Prostate gland (tissue), 2 donors: ENCODE measurements around the gene NAV2. TPM values are rescaled to one million over a fixed set of nuclear protein-coding genes. Genes with fewer than 3 reads are reported as not detected.

Experiments
- DNase-seq: peaks from one replicate; pipeline ENCODE4 v3.0.0-alpha.2; 2019; ENCODE audit warnings: low spot score
- H3K27ac ChIP-seq, 2 donors: fragments of 200-600 bp; sonication (generic); 2 replicates each; pipeline ENCODE4 v1.5.1; 2017 to 2019
- H3K27me3 ChIP-seq: fragments of 200-600 bp; sonication (generic); replicated peaks from 2 replicates; pipeline ENCODE4 v1.5.1; 2019; ENCODE audit not compliant: insufficient read depth
- H3K36me3 ChIP-seq, 2 donors: fragments of 200-600 bp; sonication (generic); 1 replicate in 1 of 2; 2 replicates in 1 of 2; pipeline versions ENCODE4 v1.5.1 to v1.8.1; 2017 to 2019
- H3K4me1 ChIP-seq: fragments of 200-600 bp; sonication (generic); replicated peaks from 2 replicates; pipeline ENCODE4 v1.5.1; 2019
- H3K4me3 ChIP-seq, 2 donors: fragments of 200-600 bp; sonication (generic); 2 replicates each; pipeline ENCODE4 v1.5.1; 2017 to 2019
- H3K9me3 ChIP-seq: fragments of 200-600 bp; sonication (generic); 2 replicates; pipeline ENCODE4 v1.5.1; 2017
- POLR2A ChIP-seq: fragments of 450-650 bp; IDR thresholded peaks from one replicate; pipeline ENCODE4 v1.6.1; 2016; ENCODE audit warnings: antibody characterized with exemption, mild to moderate bottlenecking
- POLR2AphosphoS5 ChIP-seq: sonication (generic); formaldehyde crosslinking; IDR thresholded peaks from one replicate; pipeline ENCODE4 v1.6.1; 2017; ENCODE audit warnings: antibody characterized with exemption
- WGBS: methylation state at CpG from one replicate; pipeline ENCODE4 v1.1.5; 2018; 5-methylcytosine and 5-hydroxymethylcytosine counted together
- intact Hi-C: fragments of 100-400 bp; cut with DNase I; formaldehyde crosslinking; loops from one replicate; pipeline ENCODE4 v1.14.2; 2022
- total RNA-seq, 2 donors: library from RNA; depleted of rRNA; stranded (reverse); fragments of >200 nt; gene quantifications; one replicate each; pipeline ENCODE4 v1.1.0, GENCODE V29; 2016
- TF ChIP-seq, protein P1 (sequence below), 4 experiments: fragments of 200-600 bp in 2 of 4; fragments of 450-650 bp in 2 of 4; sonication (generic) in 2 of 4; IDR thresholded peaks; 1 replicate in 3 of 4; 2 replicates in 1 of 4; pipeline ENCODE4 v1.5.1; 2016 to 2019; ENCODE audit warnings: antibody characterized with exemption in 4 of 4, mild to moderate bottlenecking in 2 of 4, moderate library complexity in 2 of 4

The NAV2 gene
- total RNA-seq, 2 donors from 2014 or later: 17.1 to 26.6 TPM

DNA sequence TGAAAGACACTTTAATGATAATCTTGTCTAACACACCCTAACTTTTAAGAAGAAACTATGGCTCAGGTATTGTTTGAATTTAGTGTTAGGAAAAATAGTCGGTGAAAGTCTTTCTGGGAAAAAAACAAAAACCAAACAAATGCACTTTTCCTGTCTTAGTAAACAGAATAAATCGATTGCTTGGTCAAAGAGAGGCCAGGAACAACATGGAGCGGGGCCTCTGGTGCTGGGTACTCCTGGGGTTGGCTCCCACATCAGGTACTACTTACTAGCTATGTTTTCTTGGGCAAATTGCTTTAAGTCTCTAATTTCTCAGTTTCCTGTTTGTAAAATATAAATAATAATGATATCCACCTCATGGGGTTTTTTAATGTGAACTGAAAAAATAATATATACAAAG is 46.8 kb downstream of the NAV2 start:
- no peak overlapping the region for H3K27ac ChIP-seq
- no peaks in the 10 kb centered on the region for H3K4me1 ChIP-seq
- H3K27me3 ChIP-seq: no peaks in the 10 kb centered on the region
- no peak for TF ChIP-seq POLR2AphosphoS5
- TF ChIP-seq POLR2A: no peak
- TF ChIP-seq, protein P1, sequence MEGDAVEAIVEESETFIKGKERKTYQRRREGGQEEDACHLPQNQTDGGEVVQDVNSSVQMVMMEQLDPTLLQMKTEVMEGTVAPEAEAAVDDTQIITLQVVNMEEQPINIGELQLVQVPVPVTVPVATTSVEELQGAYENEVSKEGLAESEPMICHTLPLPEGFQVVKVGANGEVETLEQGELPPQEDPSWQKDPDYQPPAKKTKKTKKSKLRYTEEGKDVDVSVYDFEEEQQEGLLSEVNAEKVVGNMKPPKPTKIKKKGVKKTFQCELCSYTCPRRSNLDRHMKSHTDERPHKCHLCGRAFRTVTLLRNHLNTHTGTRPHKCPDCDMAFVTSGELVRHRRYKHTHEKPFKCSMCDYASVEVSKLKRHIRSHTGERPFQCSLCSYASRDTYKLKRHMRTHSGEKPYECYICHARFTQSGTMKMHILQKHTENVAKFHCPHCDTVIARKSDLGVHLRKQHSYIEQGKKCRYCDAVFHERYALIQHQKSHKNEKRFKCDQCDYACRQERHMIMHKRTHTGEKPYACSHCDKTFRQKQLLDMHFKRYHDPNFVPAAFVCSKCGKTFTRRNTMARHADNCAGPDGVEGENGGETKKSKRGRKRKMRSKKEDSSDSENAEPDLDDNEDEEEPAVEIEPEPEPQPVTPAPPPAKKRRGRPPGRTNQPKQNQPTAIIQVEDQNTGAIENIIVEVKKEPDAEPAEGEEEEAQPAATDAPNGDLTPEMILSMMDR (IDR thresholded peaks at IDR 0.05): no peak
- 87% methylated on average over 3 of the region's 3 CpGs for WGBS
- H3K36me3 ChIP-seq: no peaks in the 10 kb centered on the region
- intact Hi-C loops: no loop called here
- H3K9me3 ChIP-seq: no peaks in the 10 kb centered on the region
- no peak for DNase-seq
- no peak overlapping the region for H3K4me3 ChIP-seq

DNA sequence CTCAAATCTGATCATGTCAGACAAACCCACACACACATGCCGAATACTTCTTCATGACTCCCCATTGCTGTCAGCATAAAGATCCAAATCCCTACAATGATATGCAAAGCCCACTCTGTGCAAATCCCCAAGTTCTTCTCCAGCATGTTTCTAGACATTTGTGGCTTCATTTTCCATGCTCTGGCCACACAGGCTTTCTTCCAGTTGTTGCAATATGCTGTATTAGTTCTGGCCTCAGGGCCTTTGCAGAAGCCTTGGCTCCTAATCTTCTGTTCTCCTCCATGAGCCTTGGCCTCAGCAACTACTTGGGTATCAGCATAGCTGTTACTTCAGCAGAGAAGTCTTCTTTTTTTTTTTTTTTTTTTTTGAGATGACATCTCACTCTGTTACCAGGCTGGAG is 49.6 kb downstream of the NAV2 start:
- Histone ChIP-seq H3K27ac (no peak overlapping the region), H3K27me3 (no peaks in the 10 kb centered on the region), H3K4me1 (no peaks in the 10 kb centered on the region), H3K9me3 (no peaks in the 10 kb centered on the region), H3K4me3 (no peak overlapping the region), H3K36me3 (no peaks in the 10 kb centered on the region)
- TF ChIP-seq, protein P1 (IDR thresholded peaks at IDR 0.05): no peak
- TF ChIP-seq POLR2A (no peak), POLR2AphosphoS5 (no peak)
- intact Hi-C loops: no loop called here
- WGBS: 95% methylated on average over 1 of the region's 1 CpG
- DNase-seq: no peak

DNA sequence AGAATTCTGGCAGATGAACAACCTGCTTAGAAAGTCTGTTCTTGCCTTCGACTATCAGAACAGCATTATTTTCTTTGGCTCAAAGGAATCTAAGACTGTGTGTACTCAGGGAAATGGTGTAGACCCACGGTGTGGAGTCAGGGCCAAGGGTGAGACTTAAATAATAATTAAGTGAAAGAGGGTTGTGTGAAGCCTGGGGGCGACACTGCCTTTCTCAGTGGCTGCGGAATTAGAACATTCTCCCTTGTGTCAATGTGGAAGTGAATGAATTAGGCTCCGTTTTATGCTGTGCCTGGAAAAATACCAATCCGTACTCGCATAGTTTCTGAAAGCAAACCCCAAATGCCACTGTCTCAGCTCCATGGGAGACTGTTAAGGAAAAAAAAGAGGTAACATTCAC is 50.7 kb downstream of the NAV2 start:
- intact Hi-C loops: no loop called here
- TF ChIP-seq, protein P1 (IDR thresholded peaks at IDR 0.05): no peak
- TF ChIP-seq POLR2AphosphoS5 (no peak), POLR2A (no peak)
- no peaks in the 10 kb centered on the region for H3K27me3 ChIP-seq
- H3K9me3 ChIP-seq: no peaks in the 10 kb centered on the region
- H3K27ac ChIP-seq: no peak overlapping the region
- no peaks in the 10 kb centered on the region for H3K36me3 ChIP-seq
- no peaks in the 10 kb centered on the region for H3K4me1 ChIP-seq
- DNase-seq: no peak
- 64% methylated on average over 7 of the region's 7 CpGs for WGBS
- H3K4me3 ChIP-seq: no peak overlapping the region

DNA sequence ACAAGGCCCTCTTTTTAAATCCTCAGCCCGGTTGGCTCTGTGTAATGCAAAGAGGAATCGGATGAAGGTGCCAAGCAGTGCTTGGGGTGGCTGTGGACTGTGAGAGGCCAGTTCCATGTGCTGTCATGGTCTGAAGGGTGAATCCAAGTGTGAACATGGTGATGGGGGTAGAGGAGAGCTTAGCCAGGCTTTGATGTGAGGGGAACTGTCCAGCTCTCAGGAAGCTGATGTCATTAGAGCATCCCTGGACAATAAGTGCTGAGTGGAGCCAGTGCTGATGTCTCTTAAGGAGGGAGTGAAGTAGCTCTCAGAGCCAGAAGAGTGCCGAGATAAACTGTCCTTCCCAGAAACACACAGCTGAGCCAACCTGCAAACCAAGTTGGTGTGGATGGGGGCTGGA is 53.6 kb downstream of the NAV2 start:
- Histone ChIP-seq H3K36me3 (no peaks in the 10 kb centered on the region), H3K27ac (no peak overlapping the region), H3K9me3 (no peaks in the 10 kb centered on the region), H3K27me3 (no peaks in the 10 kb centered on the region), H3K4me3 (no peak overlapping the region), H3K4me1 (no peaks in the 10 kb centered on the region)
- intact Hi-C loops: no loop called here
- no peak for DNase-seq
- 86% methylated on average over 3 of the region's 3 CpGs for WGBS
- TF ChIP-seq, protein P1 (IDR thresholded peaks at IDR 0.05): no peak
- TF ChIP-seq POLR2AphosphoS5 (no peak), POLR2A (no peak)

DNA sequence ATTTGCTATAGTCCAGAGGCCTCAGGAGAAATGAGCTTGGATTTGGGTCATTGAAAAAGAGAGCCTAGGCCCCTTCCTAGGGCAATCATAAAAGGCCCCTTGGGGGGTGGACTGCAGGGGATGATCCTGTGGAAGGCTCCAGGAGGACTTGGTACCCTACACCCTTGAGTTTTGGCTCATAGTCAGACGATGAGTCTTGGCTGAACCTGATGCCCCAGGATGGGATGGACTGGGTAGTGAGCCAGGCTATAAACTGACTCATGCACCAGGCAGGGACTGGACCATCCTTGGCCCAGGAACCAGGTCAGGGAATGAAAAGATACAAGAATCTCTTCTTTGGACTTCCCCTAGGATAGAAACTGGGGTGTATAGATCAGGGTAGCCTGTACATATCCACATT is 54.2 kb downstream of the NAV2 start:
- Histone ChIP-seq H3K9me3 (no peaks in the 10 kb centered on the region), H3K36me3 (no peaks in the 10 kb centered on the region), H3K27me3 (no peaks in the 10 kb centered on the region), H3K4me3 (no peak overlapping the region), H3K4me1 (no peaks in the 10 kb centered on the region), H3K27ac (no peak overlapping the region)
- intact Hi-C loops: no loop called here
- DNase-seq: no peak
- WGBS: 67% methylated on average over 1 of the region's 1 CpG
- TF ChIP-seq, protein P1 (IDR thresholded peaks at IDR 0.05): no peak
- TF ChIP-seq POLR2AphosphoS5 (no peak), POLR2A (no peak)
